H1 (cell line): ENCODE measurements around the gene AOPEP. TPM values are rescaled to one million over a fixed set of nuclear protein-coding genes. Genes with fewer than 3 reads are reported as not detected.

Source experiments
- CTCF ChIA-PET: fragments of 300-600 bp; sonication (Branson Sonifier 250); formaldehyde crosslinking; loops from one replicate; lab custom pipeline; 2021; ENCODE audit not compliant: partially characterized antibody; lab: Charles Lee
- POLR2A ChIA-PET: fragments of 300-600 bp; sonication (Branson Sonifier 250); formaldehyde crosslinking; loops from one replicate; lab custom pipeline; 2021; ENCODE audit warnings: inconsistent platforms; ENCODE audit not compliant: partially characterized antibody; lab: Charles Lee
- DNase-seq, 2 experiments: peaks; one replicate each; pipeline versions ENCODE4 v3.0.0 to v3.0.0-alpha.2; 2010 to 2022; ENCODE audit warnings: low spot score in 2 of 2, low read depth in 1 of 2, mixed read lengths in 1 of 2
- FAIRE-seq: peaks from 2 replicates; lab custom pipeline; 2011; peaks lifted over from hg19 to GRCh38; lab: Jason Lieb, UNC
- H2AFZ ChIP-seq: 2 replicates; pipeline ENCODE4 v1.8.1; 2012; ENCODE audit warnings: low read length, inconsistent platforms
- H2AK5ac ChIP-seq: 2 replicates; pipeline ENCODE4 v1.6.1; 2013; ENCODE audit warnings: low read depth, low read length
- H2BK120ac ChIP-seq: replicated peaks from 2 replicates; pipeline ENCODE3; 2013; ENCODE audit warnings: low read depth, low read length, inconsistent platforms
- H2BK12ac ChIP-seq: 2 replicates; pipeline ENCODE4 v1.6.1; 2013; ENCODE audit warnings: low read depth, low read length
- H2BK15ac ChIP-seq: 2 replicates; pipeline ENCODE4 v1.6.1; 2013; ENCODE audit warnings: low read length
- H2BK20ac ChIP-seq: 2 replicates; pipeline ENCODE4 v1.6.1; 2013; ENCODE audit warnings: low read length
- H2BK5ac ChIP-seq: 2 replicates; pipeline ENCODE4 v1.6.1; 2013; ENCODE audit warnings: low read depth, low read length
- H3K14ac ChIP-seq: 2 replicates; pipeline ENCODE4 v1.6.1; 2013; ENCODE audit warnings: inconsistent platforms; ENCODE audit not compliant: insufficient read length
- H3K18ac ChIP-seq: 2 replicates; pipeline ENCODE4 v1.6.1; 2013; ENCODE audit warnings: low read length; ENCODE audit errors: extremely low read depth
- H3K23ac ChIP-seq: 2 replicates; pipeline ENCODE4 v1.6.1; 2013; ENCODE audit warnings: inconsistent platforms; ENCODE audit not compliant: insufficient read length
- H3K23me2 ChIP-seq: 2 replicates; pipeline ENCODE4 v1.6.1; 2013; ENCODE audit warnings: low read depth, low read length
- H3K27ac ChIP-seq: 2 replicates; pipeline ENCODE4 v1.6.1; 2011; ENCODE audit warnings: low read depth, low read length, inconsistent platforms
- H3K27me3 ChIP-seq, 4 experiments: replicated peaks in 1 of 4; 1 replicate in 1 of 4; 2 replicates in 3 of 4; pipeline versions ENCODE4 v1.6.1 to v1.8.1; 2011 to 2013; ENCODE audit warnings: low read length in 3 of 4, mild to moderate bottlenecking in 3 of 4, inconsistent platforms in 2 of 4, mixed read lengths in 2 of 4, moderate library complexity in 1 of 4; ENCODE audit not compliant: control insufficient read depth in 3 of 4, insufficient read depth in 3 of 4; ENCODE audit errors: extremely low read depth in 1 of 4
- H3K36me3 ChIP-seq, 4 experiments: 2 replicates each; pipeline versions ENCODE4 v1.6.1 to v1.8.1; 2011 to 2013; ENCODE audit warnings: mild to moderate bottlenecking in 4 of 4, low read length in 3 of 4, moderate library complexity in 2 of 4, control low read depth in 1 of 4, inconsistent platforms in 1 of 4; ENCODE audit not compliant: insufficient read depth in 4 of 4, control insufficient read depth in 2 of 4
- H3K4ac ChIP-seq: replicated peaks from 2 replicates; pipeline ENCODE3; 2013; ENCODE audit warnings: low read length, low read depth, mixed read lengths, inconsistent platforms; ENCODE audit not compliant: insufficient read length
- H3K4me1 ChIP-seq, 4 experiments: replicated peaks in 1 of 4; 1 replicate in 1 of 4; 2 replicates in 3 of 4; pipeline versions ENCODE4 v1.6.1 to v1.8.1; 2011 to 2013; ENCODE audit warnings: low read length in 3 of 4, inconsistent platforms in 2 of 4, mixed read lengths in 1 of 4; ENCODE audit not compliant: insufficient read depth in 4 of 4, control insufficient read depth in 3 of 4
- H3K4me2 ChIP-seq, 2 experiments: 2 replicates each; pipeline versions ENCODE4 v1.6.1 to v1.8.1; 2011 to 2013; ENCODE audit warnings: low read depth in 2 of 2, low read length in 2 of 2, control low read depth in 1 of 2, inconsistent platforms in 1 of 2, mild to moderate bottlenecking in 1 of 2; ENCODE audit not compliant: insufficient read depth in 1 of 2
- H3K4me3 ChIP-seq, 4 experiments: fragments of 200-600, 300-600 bp in 1 of 4; sonication (generic), shearing (Covaris generic), sonication (Bioruptor Twin) in 1 of 4; 2 replicates each; pipeline versions ENCODE4 v1.5.1 to v1.8.1; 2011 to 2016; ENCODE audit warnings: low read length in 4 of 4, low read depth in 3 of 4, control low read depth in 2 of 4, inconsistent platforms in 2 of 4, mild to moderate bottlenecking in 2 of 4, mixed read lengths in 1 of 4, moderate library complexity in 1 of 4; ENCODE audit not compliant: insufficient read depth in 2 of 4; ENCODE audit errors: extremely low read depth in 1 of 4
- H3K56ac ChIP-seq: replicated peaks from 2 replicates; pipeline ENCODE3; 2013; ENCODE audit warnings: low read depth, mild to moderate bottlenecking, mixed read lengths, low read length, inconsistent platforms; ENCODE audit not compliant: insufficient read length
- H3K79me1 ChIP-seq: 2 replicates; pipeline ENCODE4 v1.6.1; 2013; ENCODE audit warnings: low read depth, low read length, control low read depth
- H3K79me2 ChIP-seq, 2 experiments: 2 replicates each; pipeline versions ENCODE4 v1.6.1 to v1.8.1; 2012 to 2013; ENCODE audit warnings: low read length in 2 of 2, mild to moderate bottlenecking in 2 of 2, inconsistent platforms in 1 of 2; ENCODE audit not compliant: insufficient read depth in 2 of 2, control insufficient read depth in 1 of 2
- H3K9ac ChIP-seq, 4 experiments: replicated peaks in 1 of 4; 1 replicate in 1 of 4; 2 replicates in 3 of 4; pipeline versions ENCODE4 v1.6.1 to v1.8.1; 2011 to 2013; ENCODE audit warnings: low read depth in 3 of 4, low read length in 3 of 4, control low read depth in 2 of 4, mild to moderate bottlenecking in 2 of 4, moderate library complexity in 2 of 4, inconsistent platforms in 1 of 4; ENCODE audit errors: extremely low read depth in 1 of 4
- H3K9me3 ChIP-seq, 2 experiments: 2 replicates each; pipeline versions ENCODE4 v1.6.1 to v1.8.1; 2012 to 2013; ENCODE audit warnings: mild to moderate bottlenecking in 2 of 2, moderate library complexity in 2 of 2, control low read depth in 1 of 2, inconsistent platforms in 1 of 2, low read depth in 1 of 2, low read length in 1 of 2, mixed read lengths in 1 of 2; ENCODE audit not compliant: insufficient read depth in 2 of 2
- H4K20me1 ChIP-seq, 2 experiments: replicated peaks in 1 of 2; 2 replicates each; pipeline versions ENCODE3 to v1.8.1; 2011 to 2013; ENCODE audit warnings: inconsistent platforms in 2 of 2, low read length in 2 of 2, mild to moderate bottlenecking in 1 of 2; ENCODE audit not compliant: insufficient read depth in 2 of 2, control insufficient read depth in 1 of 2
- H4K5ac ChIP-seq: 2 replicates; pipeline ENCODE4 v1.6.1; 2013; ENCODE audit warnings: low read length, low read depth, mixed read lengths, inconsistent platforms; ENCODE audit not compliant: insufficient read length
- H4K8ac ChIP-seq: 2 replicates; pipeline ENCODE4 v1.8.0; 2013; ENCODE audit warnings: mild to moderate bottlenecking, moderate library complexity, low read length, inconsistent platforms; ENCODE audit not compliant: insufficient read depth; ENCODE audit errors: extremely low read depth
- H4K91ac ChIP-seq: replicated peaks from 2 replicates; pipeline ENCODE3; 2013; ENCODE audit warnings: low read length, mixed read lengths, inconsistent platforms; ENCODE audit not compliant: insufficient read length
- HDAC6 ChIP-seq: IDR thresholded peaks from one replicate; pipeline ENCODE4 v1.7.1; 2012; ENCODE audit warnings: low read depth, mild to moderate bottlenecking, inconsistent platforms, low read length, moderate library complexity
- JUN ChIP-seq: IDR thresholded peaks from 2 replicates; pipeline ENCODE4 v1.6.1; 2011; ENCODE audit warnings: low read depth, mild to moderate bottlenecking, improper control_type of control experiment, low read length
- KDM4A ChIP-seq: IDR thresholded peaks from one replicate; pipeline ENCODE4 v1.7.1; 2012; ENCODE audit warnings: low read depth, mild to moderate bottlenecking, moderate library complexity, low read length, inconsistent platforms; ENCODE audit not compliant: severe bottlenecking
- POLR2A ChIP-seq, 2 experiments: IDR thresholded peaks; 1 replicate in 1 of 2; 2 replicates in 1 of 2; pipeline ENCODE4 v1.6.1; 2011; ENCODE audit warnings: low read depth in 2 of 2, low read length in 2 of 2, mild to moderate bottlenecking in 2 of 2; ENCODE audit errors: control extremely low read depth in 1 of 2
- RBBP5 ChIP-seq: IDR thresholded peaks from 2 replicates; pipeline ENCODE4 v1.7.1; 2012; ENCODE audit warnings: low read depth, mild to moderate bottlenecking, inconsistent platforms, low read length, moderate library complexity, borderline replicate concordance
- SP4 ChIP-seq: IDR thresholded peaks from 2 replicates; pipeline ENCODE4 v1.6.1; 2012; ENCODE audit warnings: low read length, inconsistent platforms
- WGBS, 2 experiments: shearing (Covaris generic) in 1 of 2; methylation state at CpG; one replicate each; pipeline versions ENCODE4 v1.1.6 to v1.1.7; 2013 to 2015; ENCODE audit warnings: low lambda C conversion rate in 2 of 2, mixed read lengths in 2 of 2, inconsistent platforms in 1 of 2, low coverage in 1 of 2, missing lambda C conversion rate in 1 of 2; ENCODE audit not compliant: insufficient replicate concordance in 2 of 2, insufficient coverage in 1 of 2, insufficient read length in 1 of 2; ENCODE audit errors: extremely low coverage in 1 of 2, missing lambda C conversion rate in 1 of 2; 5-methylcytosine and 5-hydroxymethylcytosine counted together
- polyA plus RNA-seq, 7 experiments: library from polyadenylated mRNA; depleted of rRNA in 3 of 7; stranded (reverse) in 5 of 7; unstranded in 2 of 7; fragments of >200 nt in 5 of 7; fragments of 200-250 nt in 2 of 7; gene quantifications; 1 replicate in 5 of 7; 2 replicates in 1 of 7; 4 replicates in 1 of 7; pipeline versions ENCODE4 v1.2.1 to v1.2.3, GENCODE V29; 2011 to 2013; ENCODE audit warnings: missing spikeins in 2 of 7, mixed read lengths in 2 of 7
- total RNA-seq: library from RNA; stranded (reverse); fragmentation: NEBNext Ultra II Directional; extraction: Animal tissue kit (Norgen Biotek cat#: 25700); gene quantifications from 2 replicates; pipeline ENCODE4 v1.2.1, GENCODE V29; 2021
- TF ChIP-seq, protein P1 (sequence below): IDR thresholded peaks from 2 replicates; pipeline ENCODE4 v1.6.1; 2011; ENCODE audit warnings: low read depth, mild to moderate bottlenecking, low read length; ENCODE audit not compliant: insufficient read depth

Gene AOPEP
- total and polyA plus RNA-seq, 2 of the 8 experiments (the other 6 are each of a cell fraction or from before 2014, with no cell fraction given), result 6.1 to 14.3 TPM

DNA sequence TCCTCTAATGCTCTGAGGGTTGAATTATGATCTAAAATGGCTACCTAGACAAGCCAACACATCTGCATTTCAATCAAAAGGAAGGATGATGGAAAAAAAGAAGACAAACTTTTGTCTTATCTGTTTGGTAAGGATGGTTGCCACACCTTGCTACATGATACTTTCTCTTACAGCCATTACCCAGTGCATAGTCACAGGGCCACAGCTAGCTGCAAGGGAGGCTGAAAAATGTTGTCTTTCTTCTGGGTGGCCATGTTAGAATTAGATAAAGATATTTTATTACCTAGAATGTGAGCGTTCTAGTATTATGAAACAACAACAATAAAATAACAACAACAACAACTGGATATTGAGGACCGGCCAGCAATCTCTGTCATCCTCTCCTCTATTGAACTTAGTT, 4.7 kb upstream of the AOPEP start:
- Histone ChIP-seq H3K14ac (no peak overlapping the region), H3K4me3 (no peak overlapping the region), H2BK120ac (no peak overlapping the region), H3K79me2 (no peaks in the 10 kb centered on the region), H3K9ac (no peak overlapping the region), H2AK5ac (no peak overlapping the region), H2BK20ac (no peak overlapping the region), H4K91ac (no peak overlapping the region), H3K56ac (no peak overlapping the region), H4K8ac (no peak overlapping the region), H3K4me2 (no peak overlapping the region), H3K4ac (no peak overlapping the region), H3K36me3 (no peaks in the 10 kb centered on the region), H2AFZ (no peak overlapping the region), H4K20me1 (no peaks in the 10 kb centered on the region), H3K18ac (no peak overlapping the region), H3K23me2 (no peaks in the 10 kb centered on the region), H3K9me3 (no peaks in the 10 kb centered on the region), H3K27me3 (no peaks in the 10 kb centered on the region), H3K23ac (no peak overlapping the region), H2BK12ac (no peak overlapping the region), H4K5ac (no peak overlapping the region), H3K79me1 (peaks cover 1% of the 10 kb centered on the region; the same call in 1 of the 2 replicates), H3K4me1 (no peaks in the 10 kb centered on the region), H2BK5ac (no peak overlapping the region), H2BK15ac (no peak overlapping the region), H3K27ac (no peak overlapping the region)
- TF ChIP-seq, protein P1, sequence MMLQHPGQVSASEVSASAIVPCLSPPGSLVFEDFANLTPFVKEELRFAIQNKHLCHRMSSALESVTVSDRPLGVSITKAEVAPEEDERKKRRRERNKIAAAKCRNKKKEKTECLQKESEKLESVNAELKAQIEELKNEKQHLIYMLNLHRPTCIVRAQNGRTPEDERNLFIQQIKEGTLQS, result no peak
- TF ChIP-seq SP4, result no peak
- no peak for TF ChIP-seq RBBP5
- no peak for TF ChIP-seq JUN
- no peak for TF ChIP-seq KDM4A
- no peak for TF ChIP-seq POLR2A (IDR thresholded peaks at IDR 0.05; ENCODE audit: control extremely low read depth in 1 of 2, low read depth in 2 of 2, low read length in 2 of 2)
- TF ChIP-seq HDAC6, result no peak
- ChIA-PET CTCF (interaction anchor here (0.6 to 0.8 kb wide), 3 partner anchors 10 to 623 kb away, joined by 3 read pairs; no protein-coding TSS in a partner anchor), POLR2A (no interaction called here)
- DNase-seq (no peak), FAIRE-seq (no peak)
- 97% methylated on average over 2 of the region's 2 CpGs; no CpG with 5 or more reads in 1 of the 2 experiments for WGBS, 2 experiments
